Activated T-helper 1 cell treated with Interleukin-2 at 50 U/mL for 16 hours (primary cell): ENCODE data around the gene LTO1.

Source experiments
- DNase-seq: peaks from one replicate; pipeline ENCODE4 v3.0.0-alpha.2; 2020; ENCODE audit warnings: low read depth

LTO1 gene, protein sequence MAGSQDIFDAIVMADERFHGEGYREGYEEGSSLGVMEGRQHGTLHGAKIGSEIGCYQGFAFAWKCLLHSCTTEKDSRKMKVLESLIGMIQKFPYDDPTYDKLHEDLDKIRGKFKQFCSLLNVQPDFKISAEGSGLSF

DNA sequence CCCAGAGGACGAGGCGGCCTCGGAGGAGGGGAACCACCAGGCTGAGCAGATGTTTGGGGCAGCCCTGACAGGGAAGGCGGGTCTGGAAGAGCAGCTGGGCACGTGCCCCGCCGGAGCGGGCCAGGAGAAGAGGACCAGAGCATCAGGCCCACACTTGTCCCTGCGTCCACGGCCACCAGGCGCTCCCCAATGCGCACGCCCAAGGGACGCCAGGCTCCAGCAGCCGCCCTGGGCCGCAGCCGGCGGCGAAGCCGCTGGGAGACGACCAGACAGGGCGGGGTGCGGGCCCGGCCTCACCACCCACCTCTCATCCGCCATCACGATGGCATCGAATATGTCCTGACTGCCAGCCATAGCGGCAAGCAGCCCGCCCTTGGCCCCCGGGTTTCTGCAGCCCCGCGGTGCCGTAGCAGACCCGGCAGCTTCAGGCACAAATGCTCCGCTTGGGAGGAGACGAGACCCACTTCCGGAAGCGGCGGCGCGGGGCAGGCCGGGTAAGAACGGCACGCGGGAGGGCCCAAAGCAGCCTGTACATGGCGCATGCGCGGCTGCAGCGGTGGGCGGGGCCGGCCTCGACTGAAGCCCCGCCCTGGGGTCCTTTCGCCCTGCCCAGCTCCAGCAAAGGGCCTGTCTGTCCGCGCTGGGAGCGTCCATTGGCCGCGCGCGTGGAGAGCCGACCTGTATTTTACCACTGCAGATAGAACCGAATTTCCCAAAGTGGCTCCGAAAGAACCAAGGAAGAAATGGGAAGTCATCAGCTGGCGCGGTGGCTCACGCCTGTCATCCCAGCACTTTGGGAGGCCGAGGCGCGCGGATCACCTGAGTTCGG is at the start of gene LTO1:
Gene LTO1, minus strand, starts transcription at position 468 of the 829 bp plus-strand sequence. Its CDS starts 114 bp downstream, at position 354.
- DNase-seq = peak; percentile 92

DNA sequence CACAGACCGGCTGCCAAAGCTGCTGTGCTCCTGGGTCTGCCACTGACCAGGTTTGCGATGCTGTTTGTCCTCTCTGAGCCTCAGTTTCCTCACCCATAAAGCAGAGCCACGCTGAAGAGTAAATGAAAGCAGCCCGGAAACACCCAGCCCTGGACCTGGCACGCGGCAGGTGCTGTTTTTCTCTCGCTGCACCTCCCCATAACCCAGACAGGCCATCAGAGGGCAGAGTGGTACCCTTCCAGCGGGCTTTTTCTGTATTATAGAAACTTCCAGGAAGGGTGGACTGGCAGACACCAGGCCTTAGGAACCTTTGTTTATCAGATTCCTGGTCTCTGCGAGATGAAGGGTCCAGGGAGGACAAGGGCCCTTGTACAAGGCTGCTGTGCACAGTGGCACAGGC is 46.6 kb upstream of the LTO1 start:
- no peak for DNase-seq

DNA sequence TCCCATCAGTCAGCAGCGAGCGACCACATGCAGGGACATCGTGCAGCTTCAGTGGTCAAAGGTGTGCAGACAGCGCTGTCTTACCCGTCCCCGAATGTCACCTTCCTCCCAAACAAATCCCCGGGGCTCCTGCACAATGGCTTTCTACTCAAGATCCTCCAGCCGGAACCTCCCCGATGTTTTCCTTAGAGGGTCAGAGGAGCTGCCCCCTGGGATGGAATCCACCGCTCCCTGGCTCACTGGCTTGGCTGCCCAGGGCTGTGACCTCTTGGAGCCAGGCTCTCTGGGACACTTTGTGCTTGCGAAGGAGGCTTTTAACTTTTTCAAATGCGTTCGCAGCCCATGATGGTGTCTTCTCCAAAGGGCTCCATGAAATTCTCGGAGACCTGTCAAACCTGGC is 46.0 kb upstream of the LTO1 start:
- DNase-seq = no peak

DNA sequence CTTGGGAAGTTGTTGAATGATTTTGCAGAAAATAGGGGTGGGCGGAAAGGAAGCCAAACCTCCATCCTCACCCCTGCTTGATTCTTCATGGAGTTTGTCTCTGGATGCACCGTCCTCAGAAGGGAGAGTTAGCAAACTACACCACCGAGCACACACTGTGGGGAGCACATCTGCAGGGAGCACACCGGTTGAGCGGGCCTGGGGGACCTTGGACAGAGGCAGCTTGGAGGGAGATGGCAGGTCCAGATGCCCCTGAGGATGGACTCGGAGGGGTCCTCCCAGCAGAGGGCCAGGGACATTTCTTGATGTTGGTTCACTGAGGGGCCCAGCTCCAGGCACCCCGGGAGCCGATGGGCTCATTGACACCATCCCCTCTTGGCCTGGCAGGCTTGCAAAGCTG is 43.8 kb upstream of the LTO1 start:
- no peak for DNase-seq

DNA sequence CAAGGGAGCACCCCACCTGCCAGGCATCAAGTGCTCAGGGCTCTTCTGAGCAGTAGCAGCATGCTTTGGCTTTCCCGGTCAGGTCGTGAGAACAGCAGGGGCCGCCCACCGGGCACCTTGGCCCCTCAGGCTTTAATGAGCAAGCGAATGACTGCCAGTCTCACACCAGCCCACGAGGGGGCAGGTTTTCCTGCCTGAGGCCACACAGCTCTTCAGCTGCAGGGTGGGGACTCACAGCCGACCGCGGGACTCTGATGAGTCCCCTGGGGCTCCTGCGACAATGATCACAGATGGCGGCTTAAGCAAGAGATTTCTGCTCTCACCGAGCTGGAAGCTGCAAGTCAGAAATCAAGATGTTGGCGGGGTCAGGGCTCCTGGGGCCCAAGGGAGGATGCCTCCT is 43.0 kb upstream of the LTO1 start:
- no peak for DNase-seq

DNA sequence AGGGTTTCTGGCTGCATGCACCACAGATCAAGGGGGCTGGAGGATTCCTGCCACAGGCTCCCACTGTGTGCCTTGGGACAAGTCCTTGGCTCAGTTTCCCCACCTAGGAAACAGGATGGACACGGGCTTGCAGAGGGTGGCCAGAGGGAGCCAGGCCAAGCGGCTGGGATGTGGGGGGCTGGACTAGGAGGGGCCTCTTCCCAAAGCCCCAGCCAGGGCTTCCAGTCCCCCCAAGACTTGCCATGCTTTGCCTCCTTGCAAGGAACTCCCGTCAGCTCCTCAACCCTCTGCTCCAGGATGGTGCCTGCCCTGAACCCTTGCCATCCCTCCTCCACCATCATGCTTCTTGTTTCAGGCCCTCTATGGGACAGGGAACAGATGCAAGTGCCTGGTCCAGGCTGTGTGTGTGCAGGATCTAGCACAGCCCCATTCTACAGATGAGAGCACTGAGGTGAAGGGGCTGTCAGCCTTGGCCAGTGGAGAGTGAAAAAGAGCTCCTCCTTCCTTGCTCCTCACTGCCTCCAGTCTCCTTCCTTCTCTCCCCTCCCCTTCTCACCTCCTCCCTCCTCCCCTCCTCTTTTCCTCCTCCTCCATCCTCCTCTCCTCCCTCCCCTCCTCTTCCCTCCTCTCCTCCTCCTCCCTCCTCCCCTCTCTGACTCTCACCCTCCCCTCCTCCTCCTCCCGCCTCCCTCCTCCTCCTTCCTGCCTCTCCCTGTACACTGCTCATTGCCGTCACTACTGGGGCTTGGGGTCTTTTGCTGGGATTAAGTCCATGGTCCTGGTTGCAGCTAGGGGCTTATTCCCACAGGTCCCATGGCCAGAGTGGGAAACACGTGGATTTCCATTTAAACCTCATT is 42.0 kb upstream of the LTO1 start:
- no peak for DNase-seq

DNA sequence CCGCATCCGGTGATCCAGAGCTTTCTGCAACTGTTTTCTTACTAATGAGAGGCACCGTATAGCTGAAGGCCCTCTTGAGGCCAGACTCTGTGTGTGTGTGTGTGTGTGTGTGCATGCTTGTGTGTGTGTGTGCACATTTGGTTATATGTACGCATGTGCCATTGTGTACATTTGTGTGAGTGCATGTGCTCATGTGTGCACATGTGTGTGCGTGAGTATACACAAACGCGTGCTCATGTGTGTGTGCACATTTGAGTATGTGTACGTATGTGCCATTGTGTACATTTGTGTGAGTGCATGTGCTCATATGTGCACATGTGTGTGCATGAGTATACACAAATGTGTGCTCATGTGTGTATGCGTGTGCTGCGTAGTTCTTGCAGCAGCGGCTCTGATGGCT is 40.9 kb upstream of the LTO1 start:
- DNase-seq = no peak

DNA sequence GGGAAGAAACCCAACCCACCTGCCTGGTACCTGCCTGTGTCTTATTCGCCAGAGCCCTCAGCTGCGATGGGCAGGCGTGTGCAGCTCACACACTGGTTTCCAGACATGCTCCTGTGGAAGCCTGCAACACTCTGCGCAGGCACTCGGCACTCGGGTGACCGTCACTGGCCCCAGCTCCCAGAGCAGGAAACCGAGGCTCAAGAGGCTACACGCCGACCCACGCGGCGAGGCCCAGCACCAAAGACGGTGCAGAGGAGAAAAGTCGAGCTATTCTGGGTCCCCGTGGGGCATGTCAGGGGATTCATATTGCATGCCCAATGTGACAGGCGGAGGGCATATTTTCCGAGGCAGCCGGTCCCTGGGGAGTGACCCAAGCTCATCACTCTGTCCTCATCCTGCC is 40.3 kb upstream of the LTO1 start:
- DNase-seq = no peak

DNA sequence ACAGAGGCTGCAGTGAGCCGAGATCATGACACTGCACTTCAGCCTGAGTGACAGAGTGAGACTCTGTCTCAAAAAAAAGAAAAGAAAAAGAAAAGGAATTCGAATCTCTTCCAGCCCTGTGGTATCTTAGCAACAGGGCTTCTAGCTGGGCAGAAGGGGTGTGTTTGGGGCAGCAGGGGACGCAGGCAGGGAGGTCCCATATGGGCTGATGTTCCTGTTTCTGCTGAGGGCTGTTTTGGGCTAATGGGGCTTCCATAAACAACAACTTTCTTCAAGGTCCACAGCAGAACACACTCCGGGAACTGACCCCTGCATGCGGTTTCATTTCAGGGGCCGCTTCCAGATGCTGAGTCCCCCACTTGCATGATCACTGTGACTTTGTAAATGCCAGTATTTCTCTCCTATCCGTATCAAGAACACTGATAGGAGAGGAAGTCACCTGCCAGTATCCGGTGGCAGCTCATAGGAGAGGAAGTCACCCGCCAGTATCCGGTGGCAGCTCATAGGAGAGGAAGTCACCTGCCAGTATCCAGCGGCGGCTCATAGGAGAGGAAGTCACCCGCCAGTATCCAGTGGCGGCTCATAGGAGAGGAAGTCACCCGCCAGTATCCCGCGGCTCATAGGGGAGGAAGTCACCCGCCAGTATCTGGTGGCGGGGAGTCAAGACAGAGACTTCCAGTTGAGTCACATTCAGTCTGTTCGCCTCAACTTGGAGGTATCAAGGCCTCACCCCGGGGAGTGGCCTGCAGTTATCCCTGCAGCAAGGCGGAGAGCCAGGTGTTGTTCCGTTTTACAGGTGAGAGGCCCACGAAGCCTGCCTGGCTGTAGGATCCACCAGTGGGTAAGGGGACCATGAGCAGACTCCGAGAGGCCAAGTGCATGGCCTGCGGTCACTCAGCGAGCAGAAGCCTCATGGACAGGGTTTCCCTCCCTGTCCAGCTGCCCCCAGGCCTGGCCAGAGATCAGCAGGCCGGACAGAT is 37.0 kb upstream of the LTO1 start:
- DNase-seq = no peak

DNA sequence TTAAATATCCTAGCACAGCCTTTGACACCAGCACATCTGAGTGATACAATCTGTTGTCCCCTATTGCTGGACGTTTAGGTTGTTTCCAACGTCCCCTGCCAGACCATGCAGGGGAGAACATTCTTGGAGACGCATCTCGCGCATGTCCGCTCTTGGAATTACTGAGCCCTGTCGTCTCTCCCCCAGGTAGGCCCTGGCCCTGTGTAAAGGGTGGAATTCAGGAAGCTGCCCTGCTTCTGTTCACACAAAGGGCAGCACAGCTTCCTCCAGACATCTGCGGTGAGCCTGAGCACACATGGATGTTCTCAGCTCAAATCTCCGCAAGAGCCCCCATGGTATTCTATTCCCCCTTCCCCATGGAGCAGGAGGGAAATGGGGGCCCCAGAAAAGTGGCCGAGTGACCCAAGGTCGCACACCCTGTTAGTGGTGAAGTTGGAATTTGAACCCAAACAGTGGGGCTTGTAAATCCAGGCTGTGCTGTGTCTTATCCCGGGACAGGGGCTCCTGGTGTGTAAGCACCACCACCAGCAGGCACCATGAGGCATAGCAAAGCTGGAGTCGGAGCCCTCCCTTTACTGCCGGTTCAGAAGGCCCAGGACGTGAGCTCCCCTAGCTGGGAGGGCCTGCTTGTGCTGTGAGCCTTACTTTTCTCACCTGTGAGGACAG is 33.7 kb upstream of the LTO1 start:
- DNase-seq = no peak

DNA sequence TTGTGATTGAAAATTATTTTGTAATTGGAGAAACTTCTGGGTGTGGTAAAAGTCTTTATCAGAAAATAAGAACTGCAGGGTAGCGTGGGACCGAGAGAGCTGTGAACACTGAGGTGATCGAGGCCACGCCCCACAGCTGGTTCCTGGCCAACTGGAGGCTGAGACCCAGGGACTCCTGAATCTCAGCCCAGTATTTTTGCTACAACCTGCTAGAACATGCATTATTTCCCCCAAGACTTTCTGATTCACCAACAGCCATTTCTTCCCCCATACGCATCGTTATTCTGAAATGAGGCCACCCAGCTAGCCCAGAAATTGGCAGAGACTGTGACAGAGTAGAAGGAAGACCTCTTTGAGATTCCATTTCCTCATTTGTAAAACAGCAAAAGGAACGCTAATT is 32.0 kb upstream of the LTO1 start:
- DNase-seq = no peak

DNA sequence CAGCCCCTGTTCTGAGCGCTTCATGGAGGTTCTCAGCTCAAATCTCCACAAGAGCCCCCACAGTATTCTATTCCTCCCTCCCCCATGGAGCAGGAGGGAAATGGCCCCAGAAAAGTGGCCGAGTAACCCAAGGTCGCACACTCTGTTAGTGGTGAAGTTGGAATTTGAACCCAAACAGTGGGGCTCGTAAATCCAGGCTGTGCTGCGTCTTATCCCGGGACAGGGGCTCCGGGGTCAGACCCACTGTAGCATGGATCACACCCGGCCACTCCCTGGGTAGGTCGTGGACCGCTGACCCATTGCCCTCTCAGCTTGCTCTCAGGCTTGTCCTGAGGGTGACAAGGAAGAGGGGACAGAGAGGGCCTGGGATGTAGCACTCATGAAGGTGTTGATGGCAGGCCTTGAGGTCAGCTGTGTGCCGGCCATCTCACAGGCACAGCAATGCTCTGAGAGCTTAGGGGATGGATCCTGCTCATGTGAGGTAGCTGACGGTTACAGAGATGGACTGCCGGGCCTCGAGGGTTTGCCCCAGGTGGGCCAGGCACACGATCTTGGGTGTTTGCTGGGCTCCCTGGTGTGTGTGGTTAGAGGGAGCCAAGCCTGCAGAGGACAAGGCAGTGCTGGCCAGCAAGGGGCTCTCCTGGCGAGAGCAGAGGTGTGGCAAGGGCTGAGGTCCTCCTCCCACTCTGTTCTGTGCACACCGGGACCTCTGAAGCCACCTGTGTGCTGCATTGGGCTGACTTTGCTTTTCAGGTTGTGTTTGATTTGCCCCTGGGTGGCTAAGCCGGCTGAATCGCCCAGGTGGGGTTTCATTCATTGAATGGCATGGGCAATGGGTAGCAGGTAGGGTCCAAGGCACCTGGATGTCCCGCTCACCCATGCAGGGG is 31.0 kb upstream of the LTO1 start:
- no peak for DNase-seq

DNA sequence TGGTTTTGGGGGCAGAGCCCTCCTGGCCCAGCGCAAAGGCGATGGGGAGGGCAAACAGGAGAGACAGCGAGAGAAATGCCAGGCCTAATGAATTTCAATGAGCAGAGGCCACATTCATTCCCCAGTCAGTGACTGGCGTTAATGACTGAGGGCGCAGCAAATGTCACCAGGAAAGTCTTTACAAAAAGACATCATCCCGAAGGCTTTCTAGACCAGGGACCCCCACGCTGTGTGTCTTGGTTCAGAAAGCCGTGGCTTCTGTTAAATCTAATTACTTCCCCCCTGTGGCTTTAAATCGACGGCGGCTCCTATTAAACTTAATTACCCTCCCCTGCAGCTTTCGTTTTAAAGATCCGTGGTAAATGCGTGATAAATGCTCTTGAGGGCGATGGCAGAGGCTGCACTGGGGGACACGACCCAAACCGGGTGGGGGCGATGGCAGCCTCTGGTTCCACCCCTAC is 30.2 kb upstream of the LTO1 start:
- no peak for DNase-seq

DNA sequence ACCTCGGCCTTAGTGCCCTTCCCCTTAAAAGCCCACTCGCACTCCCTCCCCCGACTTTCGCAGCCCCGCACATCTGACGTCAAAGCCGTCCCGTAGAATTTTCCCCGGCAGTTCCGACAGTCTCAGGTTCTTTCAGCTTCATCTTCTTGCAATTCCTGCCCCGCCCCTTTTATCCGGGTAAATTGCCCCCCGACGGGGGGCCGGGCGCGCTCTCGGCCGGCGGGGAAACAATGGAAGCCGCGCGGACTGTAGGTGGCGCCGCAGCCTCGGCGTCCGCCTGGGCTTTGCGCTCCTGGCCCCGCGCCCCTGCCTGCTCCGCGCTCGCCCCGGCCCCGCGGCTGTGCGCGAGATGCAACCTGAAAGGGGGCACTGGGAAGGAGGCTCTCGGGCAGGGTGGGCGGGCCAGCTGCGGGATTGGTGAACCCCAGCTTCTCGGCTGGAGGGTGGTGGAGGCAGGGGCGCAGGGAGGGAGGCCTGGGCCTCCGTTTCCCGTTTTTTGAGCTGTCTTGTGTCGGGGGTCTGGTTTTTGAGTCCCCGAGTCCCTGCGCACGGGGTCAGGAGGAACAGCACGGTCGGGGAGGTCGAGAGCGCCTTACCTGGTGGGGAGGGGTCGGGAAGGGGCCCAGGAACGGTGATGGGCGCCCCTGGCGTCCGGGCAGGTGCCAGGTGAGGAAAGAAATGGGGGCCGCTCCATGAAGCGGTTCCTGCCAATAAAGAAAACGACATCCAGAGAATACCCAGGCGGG is 29.5 kb upstream of the LTO1 start:
- DNase-seq = no peak

DNA sequence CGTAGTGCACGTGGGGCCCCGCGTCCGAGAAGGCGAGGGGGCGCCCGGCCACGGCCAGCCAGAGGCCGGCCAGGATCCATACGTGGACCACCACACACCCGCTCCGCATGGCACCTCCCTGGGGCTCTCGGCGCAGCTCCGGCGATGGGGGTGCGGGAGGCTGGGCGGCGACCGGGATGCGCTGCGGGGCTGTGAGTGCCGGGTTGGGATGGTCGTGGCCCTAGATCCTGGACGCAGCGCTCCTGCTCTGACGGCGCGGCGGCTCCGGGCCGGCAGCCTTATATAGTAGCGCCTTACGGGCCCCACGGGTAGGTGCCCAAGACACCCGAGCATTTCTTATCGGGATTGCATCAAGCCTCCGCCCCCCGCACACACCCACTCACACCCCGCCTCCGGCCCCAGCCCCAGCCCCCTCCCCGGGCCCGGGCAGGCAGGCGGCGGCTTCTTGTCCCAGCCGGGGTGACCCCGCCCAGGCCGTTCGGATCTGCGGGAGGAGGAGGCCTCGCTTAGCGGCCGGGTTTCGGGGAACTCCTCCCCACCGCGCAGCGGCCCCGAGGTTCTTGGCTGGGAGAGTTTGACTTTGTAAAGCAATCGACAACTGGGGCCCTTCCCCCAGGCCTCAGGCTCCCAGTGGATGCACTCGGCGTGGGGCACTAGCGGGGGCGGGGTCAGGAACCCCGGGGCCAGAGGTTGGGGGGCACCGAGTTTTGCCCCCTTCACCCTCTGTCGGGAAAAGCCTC is 28.8 kb upstream of the LTO1 start, which contains the start of gene FGF19:
Gene FGF19, minus strand, starts transcription at position 255 of the 740 bp plus-strand sequence. Its CDS starts 146 bp downstream, at position 109.
- no peak for DNase-seq

DNA sequence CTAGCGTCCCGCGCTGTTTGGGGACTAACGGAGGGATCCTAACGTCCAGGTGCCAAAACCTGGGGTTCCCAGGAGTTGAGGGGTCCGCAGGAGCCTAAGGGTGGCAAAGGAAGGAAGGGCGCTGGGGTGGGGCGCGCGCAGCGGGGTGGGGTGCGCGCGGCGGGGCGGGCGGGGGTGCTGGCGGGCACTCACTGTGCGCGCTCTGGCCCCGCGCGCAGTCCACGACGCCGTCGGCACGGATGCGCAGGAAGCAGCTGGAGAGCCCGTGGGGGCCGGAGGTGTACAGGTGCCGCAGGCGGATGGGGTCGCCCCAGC is 28.3 kb upstream of the LTO1 start:
- no peak for DNase-seq

DNA sequence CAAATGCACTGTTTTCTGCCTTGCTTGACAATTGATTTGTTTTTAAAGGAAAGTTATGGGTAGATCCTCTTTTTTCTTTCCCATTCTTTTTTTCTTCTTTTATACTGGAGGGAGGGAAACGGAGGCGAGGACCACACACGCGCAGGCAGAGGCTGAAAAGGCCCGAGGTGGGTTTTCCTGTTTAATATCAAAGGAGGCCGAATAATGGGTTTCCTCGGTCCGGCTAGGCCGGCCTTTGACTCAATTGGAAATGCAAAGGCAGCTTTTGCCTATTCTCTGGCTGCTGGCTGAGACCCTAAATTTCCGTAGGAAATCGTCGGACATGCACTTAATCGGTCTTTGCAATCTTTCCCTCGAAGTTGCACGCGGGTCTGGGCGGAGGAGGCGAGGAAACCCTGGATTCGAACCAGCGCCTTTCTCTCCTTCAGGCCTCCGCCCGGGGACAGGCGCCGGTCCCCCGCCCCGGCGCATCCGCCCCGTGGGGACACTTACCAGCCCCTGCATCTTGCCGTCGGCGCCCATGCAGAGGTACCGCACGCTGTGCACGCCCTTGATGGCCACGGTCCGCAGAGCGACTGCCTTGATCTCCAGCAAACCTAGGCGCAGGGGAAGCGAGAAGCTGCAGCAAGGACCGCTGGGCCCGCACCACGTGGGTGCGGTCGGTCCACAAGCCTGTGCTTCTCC is 27.8 kb upstream of the LTO1 start:
- DNase-seq = no peak

DNA sequence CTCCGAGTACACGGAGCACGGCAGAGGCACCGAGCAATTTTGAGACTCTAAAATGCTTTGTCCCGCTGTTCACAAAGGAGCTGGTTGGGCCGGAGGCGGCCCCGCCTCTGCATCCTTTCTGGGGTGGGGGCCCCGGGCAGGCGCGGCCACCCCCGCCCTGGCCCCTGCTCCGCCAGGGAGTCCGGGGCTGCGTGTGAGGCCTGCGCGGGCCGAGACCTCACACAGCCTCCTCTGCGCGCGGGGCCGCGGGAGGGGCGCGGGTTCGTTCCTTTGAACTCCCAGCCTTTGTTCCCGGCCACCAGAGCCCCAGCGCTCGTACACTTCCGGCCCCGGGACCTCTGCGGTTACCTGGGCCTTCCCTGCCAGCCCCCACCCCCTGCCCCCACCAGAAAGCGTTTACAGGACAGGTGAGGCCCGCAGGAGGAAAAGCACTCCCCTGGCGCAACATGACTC is 27.1 kb upstream of the LTO1 start:
- DNase-seq = no peak
